Liver (tissue), 9 donors: ENCODE data around the gene ZNF862. TPM values are rescaled to one million over a fixed set of nuclear protein-coding genes. Genes with fewer than 3 reads are reported as not detected.

Source experiments
- DNase-seq: peaks from one replicate; pipeline ENCODE4 v3.0.0-alpha.2; 2017; ENCODE audit warnings: low spot score
- H3K27ac ChIP-seq, 2 donors: one replicate each; pipeline ENCODE4 v1.7.0; 2013; ENCODE audit warnings: inconsistent platforms in 2 of 2, low read length in 2 of 2, control low read depth in 1 of 2, low read depth in 1 of 2, mild to moderate bottlenecking in 1 of 2
- H3K27me3 ChIP-seq, 4 donors: one replicate each; pipeline versions ENCODE4 v1.6.1 to v1.7.0; 2013; ENCODE audit warnings: low read length in 3 of 4, inconsistent platforms in 1 of 4, mild to moderate bottlenecking in 1 of 4, moderate library complexity in 1 of 4; ENCODE audit not compliant: control insufficient read depth in 4 of 4, insufficient read depth in 4 of 4
- H3K36me3 ChIP-seq, 4 donors: one replicate each; pipeline versions ENCODE4 v1.6.1 to v1.7.0; 2013; ENCODE audit warnings: low read length in 3 of 4, mild to moderate bottlenecking in 3 of 4, low read depth in 1 of 4, moderate library complexity in 1 of 4; ENCODE audit not compliant: control insufficient read depth in 4 of 4, insufficient read depth in 3 of 4
- H3K4me1 ChIP-seq, 4 donors: one replicate each; pipeline versions ENCODE4 v1.6.1 to v1.7.0; 2013; ENCODE audit warnings: low read length in 3 of 4, mild to moderate bottlenecking in 3 of 4, moderate library complexity in 1 of 4; ENCODE audit not compliant: control insufficient read depth in 4 of 4, insufficient read depth in 4 of 4
- H3K4me3 ChIP-seq, 3 donors: one replicate each; pipeline versions ENCODE4 v1.6.1 to v1.7.0; 2013; ENCODE audit warnings: low read length in 3 of 3, control low read depth in 1 of 3, low read depth in 1 of 3, mild to moderate bottlenecking in 1 of 3
- H3K9ac ChIP-seq, 2 donors: one replicate each; pipeline ENCODE4 v1.7.0; 2013; ENCODE audit warnings: low read length in 2 of 2, mild to moderate bottlenecking in 2 of 2, moderate library complexity in 2 of 2, control low read depth in 1 of 2, low read depth in 1 of 2
- H3K9me3 ChIP-seq, 4 donors: one replicate each; pipeline versions ENCODE4 v1.6.1 to v1.7.0; 2013; ENCODE audit warnings: low read length in 3 of 4; ENCODE audit not compliant: control insufficient read depth in 4 of 4
- EGR1 ChIP-seq, 2 donors: IDR thresholded peaks; 2 replicates each; pipeline ENCODE4 v1.6.1; 2016 to 2018; ENCODE audit warnings: antibody characterized with exemption in 2 of 2, low read depth in 2 of 2
- GABPA ChIP-seq, 2 donors: IDR thresholded peaks in 1 of 2; conservative IDR thresholded peaks in 1 of 2; 2 replicates each; pipeline ENCODE4 v1.6.1; 2016; ENCODE audit warnings: antibody characterized with exemption in 2 of 2, mild to moderate bottlenecking in 1 of 2, moderate library complexity in 1 of 2
- HNF4A ChIP-seq, 2 donors: conservative IDR thresholded peaks; 2 replicates each; pipeline ENCODE4 v1.6.1; 2016; ENCODE audit warnings: antibody characterized with exemption in 2 of 2, mild to moderate bottlenecking in 2 of 2
- HNF4G ChIP-seq: IDR thresholded peaks from 2 replicates; pipeline ENCODE4 v1.6.1; 2016; ENCODE audit warnings: antibody characterized with exemption
- JUND ChIP-seq, 2 donors: IDR thresholded peaks; 2 replicates each; pipeline ENCODE4 v1.6.1; 2016; ENCODE audit warnings: antibody characterized with exemption in 2 of 2
- RAD21 ChIP-seq, 2 donors: IDR thresholded peaks; 2 replicates each; pipeline ENCODE4 v1.6.1; 2016; ENCODE audit warnings: antibody characterized with exemption in 2 of 2, mild to moderate bottlenecking in 2 of 2
- RXRA ChIP-seq, 2 donors: IDR thresholded peaks; 2 replicates each; pipeline ENCODE4 v1.6.1; 2017 to 2018; ENCODE audit warnings: antibody characterized with exemption in 2 of 2, mild to moderate bottlenecking in 1 of 2
- SP1 ChIP-seq: IDR thresholded peaks from 2 replicates; pipeline ENCODE4 v1.6.1; 2018; ENCODE audit warnings: antibody characterized with exemption, mild to moderate bottlenecking
- TAF1 ChIP-seq: conservative IDR thresholded peaks from 2 replicates; pipeline ENCODE4 v1.6.1; 2016; ENCODE audit warnings: antibody characterized with exemption, mild to moderate bottlenecking
- YY1 ChIP-seq: IDR thresholded peaks from 2 replicates; pipeline ENCODE4 v1.6.1; 2016; ENCODE audit warnings: antibody characterized with exemption, mild to moderate bottlenecking
- WGBS: extraction: QIAGEN DNeasy Blood & Tissue Kit; methylation state at CpG from one replicate; pipeline ENCODE4 v1.1.7; 2013; 5-methylcytosine and 5-hydroxymethylcytosine counted together
- polyA plus RNA-seq, 2 donors: library from polyadenylated mRNA; stranded (reverse) in 1 of 2; unstranded in 1 of 2; fragments of 200-250 nt in 1 of 2; fragments of >200 nt in 1 of 2; fragmentation: Nextera tagmentation in 1 of 2; extraction: Ambion mirVana in 1 of 2; gene quantifications; one replicate each; pipeline versions ENCODE4 v1.2.1 to v1.2.3, GENCODE V29; 2013 to 2015
- total RNA-seq, 2 donors: library from RNA; depleted of rRNA; stranded (reverse); fragments of >200 nt; gene quantifications; one replicate each; pipeline ENCODE4 v1.2.3, GENCODE V29; 2014
- TF ChIP-seq, protein P1 (sequence below): IDR thresholded peaks from 2 replicates; pipeline ENCODE4 v1.6.1; 2016; ENCODE audit warnings: antibody characterized with exemption
- TF ChIP-seq, protein P2 (sequence below): fragments of 150-350 bp; IDR thresholded peaks from 2 replicates; pipeline ENCODE4 v1.5.1; 2017; ENCODE audit warnings: improper control_type of control experiment, low read depth, low read length; ENCODE audit not compliant: missing input control
- TF ChIP-seq, protein P3 (sequence below): IDR thresholded peaks from 2 replicates; pipeline ENCODE4 v1.6.1; 2016; ENCODE audit warnings: antibody characterized with exemption
- TF ChIP-seq, protein P4 (sequence below): IDR thresholded peaks from 2 replicates; pipeline ENCODE4 v1.6.1; 2016; ENCODE audit warnings: antibody characterized with exemption, mild to moderate bottlenecking
- TF ChIP-seq, protein P5 (sequence below): IDR thresholded peaks from 2 replicates; pipeline ENCODE4 v1.6.1; 2016; ENCODE audit warnings: antibody characterized with exemption
- donor health status: healthy.
- donor health status: healthy.
- donor health status: healthy.
- donor health status: healthy.
- donor health status: healthy.

The ZNF862 gene
- total and polyA plus RNA-seq, 4 donors: 1.9 to 9.4 (median 3.8) TPM

DNA sequence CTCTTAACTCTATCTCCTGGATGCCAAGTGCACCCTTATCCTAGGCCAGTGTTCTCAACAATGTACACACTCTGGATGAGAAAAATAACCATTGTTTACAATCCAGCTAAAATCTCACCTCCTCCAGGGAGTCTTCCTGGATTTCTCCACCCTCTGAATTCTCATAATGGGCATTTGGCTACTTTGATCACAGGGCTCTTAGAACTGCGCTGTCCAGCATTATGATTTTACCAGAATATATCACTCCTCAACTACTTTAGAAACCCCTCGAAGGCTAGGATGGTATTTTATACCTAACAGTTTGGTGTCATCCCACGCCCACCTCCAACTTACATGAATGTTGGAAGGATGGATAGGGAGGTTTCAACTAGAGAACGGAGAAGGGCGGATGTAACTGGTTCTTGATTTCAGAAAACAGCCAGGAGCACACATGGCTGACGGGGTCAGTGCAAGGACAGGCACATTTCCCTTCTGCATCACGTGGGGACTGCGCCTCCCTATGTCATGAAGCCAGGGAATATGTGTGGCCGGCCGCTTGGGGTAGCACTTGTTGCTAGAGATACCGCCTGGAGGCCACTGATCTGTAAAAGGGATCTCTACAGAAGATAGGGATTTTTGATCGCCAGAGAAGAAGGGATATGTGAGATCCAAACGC is 34.4 kb downstream of the ZNF862 start:
- H3K4me3 ChIP-seq: peak overlapping the region in 2 of 3 donors; percentile 61 to 81
- no peaks in the 10 kb centered on the region for H3K27me3 ChIP-seq
- no peaks in the 10 kb centered on the region for H3K9me3 ChIP-seq
- peak overlapping the region in 1 of 2 donors; percentile 76 for H3K9ac ChIP-seq
- WGBS: 24% methylated on average over 13 of the region's 13 CpGs
- no peaks in the 10 kb centered on the region for H3K36me3 ChIP-seq
- DNase-seq: peak; percentile 40
- H3K27ac ChIP-seq: peak overlapping the region; percentile 72 to 79
- H3K4me1 ChIP-seq: peaks cover 5 to 36% (median 23%) of the 10 kb centered on the region in 4 donors
- TF ChIP-seq, protein P1, sequence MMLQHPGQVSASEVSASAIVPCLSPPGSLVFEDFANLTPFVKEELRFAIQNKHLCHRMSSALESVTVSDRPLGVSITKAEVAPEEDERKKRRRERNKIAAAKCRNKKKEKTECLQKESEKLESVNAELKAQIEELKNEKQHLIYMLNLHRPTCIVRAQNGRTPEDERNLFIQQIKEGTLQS: no peak
- TF ChIP-seq GABPA (IDR thresholded peaks at IDR 0.05 in 1 of 2, conservative IDR thresholded peaks at IDR 0.05 in 1 of 2) (no peak), TAF1 (no peak), RXRA (IDR thresholded peaks at IDR 0.05) (peak; percentile 89 to 91), HNF4A (conservative IDR thresholded peaks at IDR 0.05) (no peak), JUND (IDR thresholded peaks at IDR 0.05) (no peak), EGR1 (IDR thresholded peaks at IDR 0.05; ENCODE audit: low read depth in 2 of 2) (no peak), HNF4G (no peak), YY1 (peak; percentile 86), RAD21 (IDR thresholded peaks at IDR 0.05) (peak; percentile 53 to 54), SP1 (peak; percentile 79)
- TF ChIP-seq, protein P2, sequence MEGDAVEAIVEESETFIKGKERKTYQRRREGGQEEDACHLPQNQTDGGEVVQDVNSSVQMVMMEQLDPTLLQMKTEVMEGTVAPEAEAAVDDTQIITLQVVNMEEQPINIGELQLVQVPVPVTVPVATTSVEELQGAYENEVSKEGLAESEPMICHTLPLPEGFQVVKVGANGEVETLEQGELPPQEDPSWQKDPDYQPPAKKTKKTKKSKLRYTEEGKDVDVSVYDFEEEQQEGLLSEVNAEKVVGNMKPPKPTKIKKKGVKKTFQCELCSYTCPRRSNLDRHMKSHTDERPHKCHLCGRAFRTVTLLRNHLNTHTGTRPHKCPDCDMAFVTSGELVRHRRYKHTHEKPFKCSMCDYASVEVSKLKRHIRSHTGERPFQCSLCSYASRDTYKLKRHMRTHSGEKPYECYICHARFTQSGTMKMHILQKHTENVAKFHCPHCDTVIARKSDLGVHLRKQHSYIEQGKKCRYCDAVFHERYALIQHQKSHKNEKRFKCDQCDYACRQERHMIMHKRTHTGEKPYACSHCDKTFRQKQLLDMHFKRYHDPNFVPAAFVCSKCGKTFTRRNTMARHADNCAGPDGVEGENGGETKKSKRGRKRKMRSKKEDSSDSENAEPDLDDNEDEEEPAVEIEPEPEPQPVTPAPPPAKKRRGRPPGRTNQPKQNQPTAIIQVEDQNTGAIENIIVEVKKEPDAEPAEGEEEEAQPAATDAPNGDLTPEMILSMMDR: peak; percentile 37
- TF ChIP-seq, protein P3, sequence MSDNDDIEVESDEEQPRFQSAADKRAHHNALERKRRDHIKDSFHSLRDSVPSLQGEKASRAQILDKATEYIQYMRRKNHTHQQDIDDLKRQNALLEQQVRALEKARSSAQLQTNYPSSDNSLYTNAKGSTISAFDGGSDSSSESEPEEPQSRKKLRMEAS: peak; percentile 92
- TF ChIP-seq, protein P4, sequence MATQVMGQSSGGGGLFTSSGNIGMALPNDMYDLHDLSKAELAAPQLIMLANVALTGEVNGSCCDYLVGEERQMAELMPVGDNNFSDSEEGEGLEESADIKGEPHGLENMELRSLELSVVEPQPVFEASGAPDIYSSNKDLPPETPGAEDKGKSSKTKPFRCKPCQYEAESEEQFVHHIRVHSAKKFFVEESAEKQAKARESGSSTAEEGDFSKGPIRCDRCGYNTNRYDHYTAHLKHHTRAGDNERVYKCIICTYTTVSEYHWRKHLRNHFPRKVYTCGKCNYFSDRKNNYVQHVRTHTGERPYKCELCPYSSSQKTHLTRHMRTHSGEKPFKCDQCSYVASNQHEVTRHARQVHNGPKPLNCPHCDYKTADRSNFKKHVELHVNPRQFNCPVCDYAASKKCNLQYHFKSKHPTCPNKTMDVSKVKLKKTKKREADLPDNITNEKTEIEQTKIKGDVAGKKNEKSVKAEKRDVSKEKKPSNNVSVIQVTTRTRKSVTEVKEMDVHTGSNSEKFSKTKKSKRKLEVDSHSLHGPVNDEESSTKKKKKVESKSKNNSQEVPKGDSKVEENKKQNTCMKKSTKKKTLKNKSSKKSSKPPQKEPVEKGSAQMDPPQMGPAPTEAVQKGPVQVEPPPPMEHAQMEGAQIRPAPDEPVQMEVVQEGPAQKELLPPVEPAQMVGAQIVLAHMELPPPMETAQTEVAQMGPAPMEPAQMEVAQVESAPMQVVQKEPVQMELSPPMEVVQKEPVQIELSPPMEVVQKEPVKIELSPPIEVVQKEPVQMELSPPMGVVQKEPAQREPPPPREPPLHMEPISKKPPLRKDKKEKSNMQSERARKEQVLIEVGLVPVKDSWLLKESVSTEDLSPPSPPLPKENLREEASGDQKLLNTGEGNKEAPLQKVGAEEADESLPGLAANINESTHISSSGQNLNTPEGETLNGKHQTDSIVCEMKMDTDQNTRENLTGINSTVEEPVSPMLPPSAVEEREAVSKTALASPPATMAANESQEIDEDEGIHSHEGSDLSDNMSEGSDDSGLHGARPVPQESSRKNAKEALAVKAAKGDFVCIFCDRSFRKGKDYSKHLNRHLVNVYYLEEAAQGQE: peak; percentile 87
- TF ChIP-seq, protein P5, sequence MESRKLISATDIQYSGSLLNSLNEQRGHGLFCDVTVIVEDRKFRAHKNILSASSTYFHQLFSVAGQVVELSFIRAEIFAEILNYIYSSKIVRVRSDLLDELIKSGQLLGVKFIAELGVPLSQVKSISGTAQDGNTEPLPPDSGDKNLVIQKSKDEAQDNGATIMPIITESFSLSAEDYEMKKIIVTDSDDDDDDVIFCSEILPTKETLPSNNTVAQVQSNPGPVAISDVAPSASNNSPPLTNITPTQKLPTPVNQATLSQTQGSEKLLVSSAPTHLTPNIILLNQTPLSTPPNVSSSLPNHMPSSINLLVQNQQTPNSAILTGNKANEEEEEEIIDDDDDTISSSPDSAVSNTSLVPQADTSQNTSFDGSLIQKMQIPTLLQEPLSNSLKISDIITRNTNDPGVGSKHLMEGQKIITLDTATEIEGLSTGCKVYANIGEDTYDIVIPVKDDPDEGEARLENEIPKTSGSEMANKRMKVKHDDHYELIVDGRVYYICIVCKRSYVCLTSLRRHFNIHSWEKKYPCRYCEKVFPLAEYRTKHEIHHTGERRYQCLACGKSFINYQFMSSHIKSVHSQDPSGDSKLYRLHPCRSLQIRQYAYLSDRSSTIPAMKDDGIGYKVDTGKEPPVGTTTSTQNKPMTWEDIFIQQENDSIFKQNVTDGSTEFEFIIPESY: no peak
